NCI-H2029 (cell line): Measurements from ENCODE around the gene PTMS.

Source experiments
- DNase-seq: peaks from one replicate; lab custom pipeline; 2025; lab: John Stamatoyannopoulos, UW

The PTMS gene

DNA sequence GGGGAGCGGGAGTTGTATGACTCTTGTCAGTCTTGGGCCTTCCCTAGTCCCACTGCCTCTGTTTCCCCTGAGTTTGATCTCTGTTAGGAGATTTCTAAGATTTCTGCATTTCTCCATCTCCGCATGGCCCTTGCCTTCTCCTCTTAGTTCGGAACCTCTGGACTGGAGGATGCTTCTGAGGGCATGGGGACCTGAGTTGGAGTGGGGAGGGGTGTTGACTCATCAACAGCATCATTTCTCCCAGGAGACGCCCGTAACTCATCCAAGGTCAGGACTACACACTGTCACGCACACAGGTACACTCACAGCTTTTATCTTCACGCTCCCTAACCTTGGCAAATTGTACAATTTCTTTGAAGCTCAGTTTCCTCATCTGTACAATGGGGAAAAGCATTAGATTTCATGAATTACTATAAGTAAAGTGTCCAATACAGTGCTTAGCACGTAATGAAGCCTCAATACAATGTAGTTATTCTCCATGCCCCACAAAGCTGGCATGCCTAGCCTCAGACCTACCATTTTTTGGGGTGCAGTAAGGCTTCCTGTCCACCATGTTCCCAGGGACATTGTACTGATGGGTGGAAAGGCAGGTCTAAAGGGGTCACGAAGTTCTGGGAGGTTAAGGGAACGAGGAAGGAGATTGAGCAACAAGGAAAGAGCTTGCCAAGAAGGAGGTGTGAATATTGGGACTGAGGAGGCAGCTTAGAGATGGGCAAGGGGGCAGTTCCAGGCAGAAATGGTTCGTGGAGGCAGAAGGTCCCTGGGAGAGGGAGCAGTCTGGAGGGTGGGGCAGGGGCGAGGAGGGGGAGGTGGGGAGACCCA is 5.6 kb downstream of the PTMS start:
- no peak for DNase-seq

DNA sequence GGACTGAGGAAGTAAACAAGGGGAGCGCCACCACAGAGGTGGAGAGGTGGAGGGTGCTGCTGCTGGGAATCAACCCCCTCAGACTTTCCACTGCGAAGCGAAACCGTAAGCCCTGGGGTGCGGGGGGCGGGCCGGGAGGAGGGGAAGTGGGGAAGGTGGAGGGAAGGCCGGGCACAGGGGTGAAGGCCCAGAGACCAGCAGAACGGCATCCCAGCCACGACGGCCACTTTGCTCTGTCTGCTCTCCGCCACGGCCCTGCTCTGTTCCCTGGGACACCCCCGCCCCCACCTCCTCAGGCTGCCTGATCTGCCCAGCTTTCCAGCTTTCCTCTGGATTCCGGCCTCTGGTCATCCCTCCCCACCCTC is 6.2 kb downstream of the PTMS start, which contains the start of gene LAG3:
LAG3 (plus strand) TSS at position 190 of the 365 bp plus-strand sequence. CDS start 333 bp downstream, outside the sequence.
- DNase-seq, result no peak

DNA sequence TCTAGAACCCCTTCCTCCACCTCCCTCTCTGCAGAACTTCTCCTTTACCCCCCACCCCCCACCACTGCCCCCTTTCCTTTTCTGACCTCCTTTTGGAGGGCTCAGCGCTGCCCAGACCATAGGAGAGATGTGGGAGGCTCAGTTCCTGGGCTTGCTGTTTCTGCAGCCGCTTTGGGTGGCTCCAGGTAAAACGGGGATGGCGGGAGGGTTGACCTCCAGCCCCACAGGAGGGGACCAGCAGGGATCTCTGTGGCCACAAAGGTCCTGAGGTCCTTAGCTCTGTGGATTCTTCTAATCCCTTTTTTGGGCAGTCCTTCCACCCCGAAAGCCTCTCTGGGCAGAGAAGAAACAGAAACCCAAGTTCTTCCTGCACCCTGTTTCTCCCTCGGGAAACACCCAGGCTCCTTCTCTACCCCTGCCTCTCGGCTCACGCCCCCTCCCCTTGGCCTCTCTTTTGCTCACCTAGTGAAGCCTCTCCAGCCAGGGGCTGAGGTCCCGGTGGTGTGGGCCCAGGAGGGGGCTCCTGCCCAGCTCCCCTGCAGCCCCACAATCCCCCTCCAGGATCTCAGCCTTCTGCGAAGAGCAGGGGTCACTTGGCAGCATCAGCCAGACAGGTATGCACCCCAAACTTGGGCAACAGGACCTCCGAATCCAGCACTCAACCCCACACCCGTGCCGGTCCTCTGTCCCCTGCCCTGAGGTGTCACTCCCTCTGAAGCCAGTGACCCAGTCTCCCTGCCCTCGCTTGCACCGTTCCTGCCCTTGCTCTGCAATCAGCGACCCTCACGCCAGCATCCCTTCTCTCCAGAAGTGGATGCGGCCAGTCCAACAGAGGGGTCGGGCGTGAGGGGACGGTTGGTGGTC is 6.8 kb downstream of the PTMS start:
- DNase-seq, result no peak

DNA sequence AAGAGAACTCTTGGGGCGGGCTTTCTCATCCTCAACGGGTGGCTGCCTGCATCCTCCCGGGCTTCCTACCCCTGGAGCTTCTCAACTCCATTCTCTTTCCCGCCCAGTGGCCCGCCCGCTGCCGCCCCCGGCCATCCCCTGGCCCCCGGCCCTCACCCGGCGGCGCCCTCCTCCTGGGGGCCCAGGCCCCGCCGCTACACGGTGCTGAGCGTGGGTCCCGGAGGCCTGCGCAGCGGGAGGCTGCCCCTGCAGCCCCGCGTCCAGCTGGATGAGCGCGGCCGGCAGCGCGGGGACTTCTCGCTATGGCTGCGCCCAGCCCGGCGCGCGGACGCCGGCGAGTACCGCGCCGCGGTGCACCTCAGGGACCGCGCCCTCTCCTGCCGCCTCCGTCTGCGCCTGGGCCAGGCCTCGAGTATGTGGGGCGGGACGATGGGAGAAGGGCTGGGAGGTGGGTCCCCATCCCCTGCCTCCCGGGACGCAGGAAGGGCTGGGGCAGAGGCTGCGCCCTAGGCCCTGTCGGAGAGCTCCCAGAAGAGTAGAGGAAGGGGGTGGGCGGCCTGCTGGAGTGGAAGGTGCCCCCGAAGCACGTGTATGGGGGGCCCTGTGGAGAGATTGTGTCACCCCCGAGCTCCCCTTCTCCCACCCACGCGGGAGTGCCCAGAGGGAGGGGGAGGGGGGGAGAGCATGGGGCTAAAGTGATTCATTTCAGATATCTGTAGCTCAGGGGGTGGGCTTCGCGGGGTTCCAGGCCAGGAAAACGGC is 7.6 kb downstream of the PTMS start:
- no peak for DNase-seq

DNA sequence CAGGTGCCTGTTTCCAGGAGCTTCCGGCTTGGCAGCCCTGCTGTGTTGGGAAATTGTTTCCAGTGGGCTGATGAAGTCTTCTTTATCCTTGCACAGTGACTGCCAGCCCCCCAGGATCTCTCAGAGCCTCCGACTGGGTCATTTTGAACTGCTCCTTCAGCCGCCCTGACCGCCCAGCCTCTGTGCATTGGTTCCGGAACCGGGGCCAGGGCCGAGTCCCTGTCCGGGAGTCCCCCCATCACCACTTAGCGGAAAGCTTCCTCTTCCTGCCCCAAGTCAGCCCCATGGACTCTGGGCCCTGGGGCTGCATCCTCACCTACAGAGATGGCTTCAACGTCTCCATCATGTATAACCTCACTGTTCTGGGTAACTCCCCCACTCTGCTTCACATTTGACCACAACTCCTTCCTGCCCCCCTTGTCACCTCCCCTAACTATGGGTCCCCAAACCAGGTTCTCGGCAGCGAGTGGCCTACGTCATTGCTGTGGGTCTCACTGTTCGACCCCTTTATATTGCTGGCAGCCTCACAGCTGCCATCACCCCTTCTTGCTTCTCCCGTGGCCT is 8.4 kb downstream of the PTMS start:
- DNase-seq, result no peak

DNA sequence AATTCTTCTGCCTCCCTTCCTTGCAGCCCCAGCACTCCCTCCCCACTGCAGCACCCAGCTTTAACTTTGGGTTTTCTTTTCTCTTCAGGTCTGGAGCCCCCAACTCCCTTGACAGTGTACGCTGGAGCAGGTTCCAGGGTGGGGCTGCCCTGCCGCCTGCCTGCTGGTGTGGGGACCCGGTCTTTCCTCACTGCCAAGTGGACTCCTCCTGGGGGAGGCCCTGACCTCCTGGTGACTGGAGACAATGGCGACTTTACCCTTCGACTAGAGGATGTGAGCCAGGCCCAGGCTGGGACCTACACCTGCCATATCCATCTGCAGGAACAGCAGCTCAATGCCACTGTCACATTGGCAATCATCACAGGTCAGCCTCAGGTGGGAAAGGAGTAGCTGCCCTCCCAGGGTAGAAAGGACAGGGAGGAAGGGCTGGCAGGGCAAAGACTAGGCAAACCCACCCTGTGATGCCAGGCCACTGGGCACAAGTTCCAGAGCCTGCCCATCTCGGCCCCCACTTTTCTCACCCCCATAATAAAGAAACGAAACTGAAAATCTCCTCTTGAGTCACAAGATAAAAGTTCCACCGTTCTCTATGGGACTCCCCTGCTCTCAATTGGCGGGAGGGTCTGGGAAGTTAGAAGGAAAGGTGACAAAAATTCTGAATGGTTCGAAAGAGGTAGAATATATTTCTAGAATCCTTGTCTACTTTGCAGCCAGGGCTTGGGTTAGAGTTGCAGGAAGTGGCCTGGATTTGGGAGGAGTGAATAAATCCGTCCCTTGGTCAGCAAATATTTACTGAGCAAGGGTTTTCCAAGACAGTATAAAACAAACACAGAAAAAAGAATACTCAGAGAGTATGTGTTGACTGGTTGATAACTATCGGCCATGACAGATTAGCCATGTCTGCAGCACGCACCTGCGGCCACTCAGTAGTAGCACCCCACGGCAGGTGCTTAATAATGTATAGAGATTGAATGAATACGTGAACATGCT is 9.3 kb downstream of the PTMS start:
- no peak for DNase-seq

DNA sequence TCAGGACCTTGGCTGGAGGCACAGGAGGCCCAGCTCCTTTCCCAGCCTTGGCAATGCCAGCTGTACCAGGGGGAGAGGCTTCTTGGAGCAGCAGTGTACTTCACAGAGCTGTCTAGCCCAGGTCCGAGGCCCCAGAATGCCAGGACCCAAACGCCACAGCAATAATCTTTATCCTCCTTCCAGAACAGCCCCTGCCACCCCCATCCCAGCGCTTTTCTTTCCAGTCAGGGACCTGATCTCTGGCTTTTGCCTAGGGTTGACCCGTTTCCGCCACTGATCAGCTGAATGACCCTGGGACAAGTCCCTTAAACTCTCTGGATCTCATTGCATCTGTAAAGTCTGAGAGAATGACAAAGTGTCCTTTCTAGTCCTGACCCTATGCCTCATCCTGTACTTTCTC is 11.2 kb downstream of the PTMS start:
- DNase-seq, result no peak

DNA sequence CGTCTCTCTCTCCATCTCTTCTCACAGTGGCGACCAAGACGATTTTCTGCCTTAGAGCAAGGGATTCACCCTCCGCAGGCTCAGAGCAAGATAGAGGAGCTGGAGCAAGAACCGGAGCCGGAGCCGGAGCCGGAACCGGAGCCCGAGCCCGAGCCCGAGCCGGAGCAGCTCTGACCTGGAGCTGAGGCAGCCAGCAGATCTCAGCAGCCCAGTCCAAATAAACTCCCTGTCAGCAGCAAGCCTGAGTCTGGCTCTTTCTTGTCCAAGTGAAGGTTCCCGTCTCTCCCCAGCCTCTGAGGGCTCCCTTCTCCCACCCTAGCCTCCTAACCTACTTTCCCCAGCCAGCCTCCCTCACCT is 12.0 kb downstream of the PTMS start:
- DNase-seq, result no peak

DNA sequence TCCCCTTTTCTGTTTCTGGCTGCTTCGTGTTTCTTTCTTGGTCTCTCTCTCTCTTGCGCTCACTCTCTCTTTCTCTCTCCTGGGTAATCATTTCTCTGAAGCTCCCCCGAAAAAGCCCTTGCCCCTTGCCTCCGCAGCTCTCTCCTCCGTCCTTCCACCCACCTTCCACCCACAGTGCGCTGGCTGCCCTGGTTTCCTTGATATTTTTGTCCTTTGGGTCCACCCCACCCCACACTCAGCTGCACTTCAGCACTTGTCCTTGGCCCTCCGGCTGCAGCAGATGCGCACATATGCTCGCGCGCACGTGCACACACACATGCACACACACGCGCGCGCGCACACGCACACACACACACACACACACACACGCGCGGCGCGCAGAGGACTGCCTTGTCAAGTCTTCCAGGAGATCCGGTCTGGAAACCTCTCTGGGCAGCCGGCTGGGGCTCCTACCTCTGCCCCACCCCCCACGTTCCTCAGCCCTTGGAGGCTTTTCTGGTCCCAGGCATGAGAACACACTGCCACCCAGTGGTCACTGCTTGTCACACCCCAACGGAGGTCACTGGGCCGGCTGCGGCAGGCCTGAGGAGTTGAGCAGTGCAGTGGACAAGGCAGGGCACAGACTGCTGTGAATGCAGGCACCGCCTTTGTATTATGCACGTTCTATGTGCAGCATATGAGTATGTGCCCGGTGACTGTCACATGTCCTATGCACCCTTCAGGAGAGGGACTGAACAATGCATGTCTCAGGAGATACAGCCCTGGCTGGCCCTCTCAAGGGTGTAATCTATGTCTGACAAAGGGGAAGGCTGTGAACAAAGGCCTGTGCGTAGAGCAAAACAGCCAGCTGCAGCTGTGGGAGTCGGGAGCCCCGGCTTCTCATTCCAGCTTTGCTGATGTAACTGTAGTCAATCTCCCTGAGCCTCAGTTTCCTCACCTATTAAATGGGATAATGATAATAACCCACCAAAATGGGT is 12.7 kb downstream of the PTMS start:
- DNase-seq, result peak; percentile 94

DNA sequence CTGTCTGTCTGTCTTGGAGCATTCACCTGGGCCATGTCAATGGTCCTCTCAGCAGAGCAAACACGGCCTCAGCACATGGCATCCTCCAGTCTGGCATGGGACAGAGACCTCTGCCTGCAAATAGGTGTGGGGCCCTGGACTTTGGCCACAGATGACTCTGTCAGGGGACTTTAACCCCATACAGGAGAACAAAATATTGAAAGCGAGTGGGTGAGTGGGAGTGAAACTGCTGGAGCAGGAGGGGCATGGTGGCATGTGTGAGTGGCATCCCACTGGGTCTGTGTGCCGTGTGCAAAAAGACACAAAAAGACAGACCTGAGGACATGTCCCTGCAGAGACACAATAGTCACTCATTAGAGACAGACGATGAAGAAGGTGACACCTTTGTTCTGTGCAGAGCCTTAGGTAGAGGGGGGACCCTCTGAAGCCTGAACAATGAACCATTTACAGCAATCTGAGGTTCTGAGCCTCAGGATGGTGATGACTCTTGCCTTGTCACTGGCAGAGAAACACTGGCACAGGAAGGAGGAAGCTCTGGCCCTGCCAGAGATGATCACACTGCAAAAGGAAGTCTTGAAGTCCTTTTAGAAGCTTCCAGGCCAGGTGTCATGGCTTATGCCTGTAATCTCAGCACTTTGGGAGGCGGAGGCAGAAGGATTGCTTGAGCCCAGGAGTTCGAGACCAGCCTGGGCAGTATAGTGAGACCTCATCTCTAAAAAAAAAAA is 13.7 kb downstream of the PTMS start:
- DNase-seq, result no peak

DNA sequence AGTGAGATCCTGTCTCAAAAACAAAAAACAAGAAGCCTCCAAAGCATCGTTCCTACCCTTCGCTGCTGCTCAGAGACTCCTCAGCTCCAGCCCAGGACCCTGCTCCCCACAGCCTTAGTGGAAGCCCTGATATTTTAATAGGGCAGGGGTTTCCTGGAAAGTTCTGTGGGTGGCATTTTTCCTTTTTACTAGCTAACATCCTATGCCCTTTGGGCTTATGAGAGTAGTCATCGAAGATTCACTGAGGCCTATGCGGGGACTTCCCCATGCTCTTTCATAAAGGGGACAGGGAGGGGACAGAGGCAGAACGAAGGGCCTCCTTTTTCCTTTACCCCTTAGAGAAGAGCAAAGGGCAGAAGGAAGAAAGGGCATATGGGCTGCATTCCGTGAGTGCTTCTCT is 14.4 kb downstream of the PTMS start:
- DNase-seq, result no peak

DNA sequence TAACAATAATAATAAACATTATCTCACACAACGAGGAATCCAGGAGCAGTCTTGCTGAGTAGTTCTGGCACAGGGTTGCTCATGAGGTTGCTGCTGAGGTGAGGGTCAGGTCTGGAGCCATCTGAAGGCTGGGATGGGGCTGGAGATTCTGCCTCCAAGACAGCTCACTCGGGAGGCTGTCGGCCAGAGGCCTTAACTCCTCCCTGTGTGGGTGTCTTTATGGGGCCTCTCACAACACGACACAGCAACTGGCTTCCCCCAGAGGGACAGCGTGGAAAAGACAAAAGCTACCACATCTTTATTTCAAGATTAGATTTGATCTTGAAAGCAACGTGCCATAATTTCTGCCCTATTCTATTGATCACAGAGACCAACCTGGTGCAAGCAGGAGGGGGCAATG is 16.0 kb downstream of the PTMS start:
- DNase-seq, result no peak

DNA sequence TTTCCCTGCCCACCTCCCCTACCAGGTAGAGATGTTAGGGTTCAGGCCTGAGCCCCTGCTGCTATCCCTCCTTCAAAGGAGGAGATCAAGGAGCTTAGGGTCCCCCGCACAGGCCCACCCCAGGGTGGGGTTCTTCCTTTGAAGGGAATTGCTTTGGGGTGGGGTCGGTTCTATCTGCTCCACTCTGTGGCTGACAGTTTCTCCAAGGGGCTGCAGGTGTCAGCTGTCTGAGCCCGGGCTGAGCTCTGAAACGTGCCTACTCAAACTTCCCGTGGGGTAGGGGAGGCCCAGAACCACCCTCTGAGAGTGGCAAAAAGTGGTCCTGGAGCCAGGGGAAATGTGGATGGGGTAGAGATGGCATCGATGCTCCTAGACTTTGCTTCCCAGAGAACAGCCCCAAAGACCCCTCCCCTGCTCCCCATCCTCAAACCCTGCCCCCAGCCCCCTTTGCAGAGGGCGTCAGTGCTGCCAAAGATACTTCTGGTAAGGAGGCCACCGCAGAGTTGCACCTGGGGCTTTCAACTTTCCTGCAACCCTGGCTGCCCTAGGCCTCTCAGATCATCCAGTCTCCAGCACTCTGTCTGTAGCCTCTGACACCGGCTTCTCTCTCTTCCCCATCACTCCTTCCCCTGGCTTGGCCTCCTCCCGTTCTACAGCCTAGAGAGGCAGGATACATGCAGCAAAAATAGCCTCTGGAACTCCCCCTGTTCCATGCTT is 16.8 kb downstream of the PTMS start:
- DNase-seq, result no peak

DNA sequence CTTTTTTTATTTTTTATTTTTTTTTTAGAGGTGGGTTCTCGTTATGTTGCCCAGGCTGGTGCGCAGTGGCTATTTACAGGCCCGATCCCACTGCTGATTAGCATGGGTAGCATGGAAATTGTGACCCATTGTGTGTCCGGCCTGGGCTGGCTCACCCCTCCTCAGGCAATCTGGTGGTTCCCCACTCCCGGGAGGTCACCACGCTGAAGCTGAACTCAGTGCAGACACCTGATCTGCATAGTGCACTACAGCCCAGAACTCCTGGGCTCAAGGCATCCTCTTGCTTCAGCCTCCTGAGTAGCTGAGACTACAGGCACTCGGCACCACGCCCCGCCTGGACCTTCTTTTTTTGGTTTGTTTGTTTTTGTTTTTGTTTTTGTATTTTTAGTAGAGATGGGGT is 17.7 kb downstream of the PTMS start:
- DNase-seq, result no peak

DNA sequence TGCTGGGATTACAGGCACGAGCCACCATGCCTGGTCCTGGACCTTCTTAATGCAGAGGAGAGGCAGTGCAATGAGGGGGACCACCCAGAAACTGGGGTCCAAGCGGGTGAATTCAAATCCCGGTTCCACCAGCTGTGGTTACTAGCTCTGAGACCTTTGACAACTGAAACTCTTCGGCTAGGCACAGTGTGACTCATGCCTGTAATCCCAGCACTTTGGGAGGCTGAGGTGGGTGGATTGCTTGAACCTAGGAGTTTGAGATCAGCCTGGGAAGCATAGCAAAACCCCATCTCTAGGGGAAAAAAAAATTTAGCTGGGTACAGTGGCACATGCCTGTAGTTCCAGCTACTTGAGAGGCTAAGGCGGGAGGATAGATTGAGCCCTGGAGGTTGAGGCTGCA is 18.1 kb downstream of the PTMS start:
- no peak for DNase-seq

DNA sequence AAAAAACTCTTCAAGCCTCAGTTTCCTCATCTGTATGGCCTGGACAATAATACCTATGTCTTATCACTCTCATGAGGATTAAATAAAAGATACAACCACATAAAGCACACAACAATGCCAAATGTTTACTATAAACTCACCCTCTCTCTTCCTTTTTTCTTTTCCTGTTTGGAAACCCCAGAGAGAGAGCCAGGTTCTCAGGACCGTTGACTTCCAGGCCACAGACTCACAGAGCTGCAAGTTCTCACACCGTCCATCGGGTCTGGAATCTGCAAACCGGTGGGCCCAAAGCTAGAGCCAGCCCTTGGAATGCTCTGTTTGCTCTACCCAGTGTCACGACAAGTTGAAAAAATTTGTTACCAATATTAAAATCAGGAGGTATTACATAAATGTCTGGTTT is 18.6 kb downstream of the PTMS start:
- no peak for DNase-seq

DNA sequence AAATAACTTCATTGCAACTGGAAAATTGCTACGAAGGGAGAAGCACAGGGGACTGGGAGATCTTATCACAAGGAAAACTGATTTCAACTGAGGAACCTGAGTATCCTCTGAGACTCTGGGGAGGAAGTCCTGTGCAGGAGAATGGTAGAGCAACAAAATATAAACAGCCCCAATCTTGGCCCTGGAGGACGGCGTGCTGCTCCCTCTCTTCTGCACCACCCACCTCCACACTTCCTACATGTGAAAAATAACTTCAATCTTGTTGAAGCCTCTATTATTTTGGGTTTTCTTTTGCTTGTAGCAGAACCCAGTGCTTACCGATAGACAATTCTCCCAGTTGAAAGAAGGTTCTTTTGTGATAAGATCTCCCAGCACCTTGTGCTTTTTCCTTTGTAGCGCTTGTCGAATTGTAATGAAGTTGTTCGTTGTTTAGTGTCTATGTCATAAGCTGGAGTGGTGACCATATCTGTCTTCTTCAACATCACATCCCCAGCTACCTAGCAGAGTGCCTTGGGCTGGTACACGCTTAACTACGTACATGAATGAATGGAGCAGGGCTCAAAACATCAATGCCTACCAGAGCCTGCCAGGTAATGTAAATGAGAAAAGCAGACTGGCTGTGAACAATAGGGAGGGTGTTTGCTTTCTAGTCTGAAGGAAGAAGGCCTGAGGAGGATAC is 20.4 kb downstream of the PTMS start:
- DNase-seq, result no peak

DNA sequence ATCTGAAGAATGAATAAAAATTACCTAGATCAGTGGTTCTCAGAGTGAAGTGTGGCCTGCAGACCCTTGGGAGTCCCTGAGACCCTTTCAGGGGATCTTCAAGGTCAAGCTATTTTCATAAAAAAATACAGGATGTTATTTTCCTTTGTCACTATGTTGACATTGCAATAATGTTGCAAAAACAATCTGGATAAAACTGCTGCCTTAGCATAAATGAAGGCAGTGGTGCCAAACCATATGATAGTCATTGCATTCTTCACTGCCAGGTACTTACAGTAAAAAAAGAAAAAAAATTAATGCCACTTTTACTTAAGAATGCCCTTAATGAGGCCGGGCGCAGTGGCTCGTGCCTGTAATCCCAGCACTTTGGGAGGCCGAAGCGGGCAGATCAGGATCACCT is 21.1 kb downstream of the PTMS start:
- no peak for DNase-seq
